HUDEP-2 (cell line): Measurements from ENCODE around the gene FBXO17.
"Not testable (repeated sequence)": the region's sequence is repeated elsewhere in the genome, so short reads cannot be mapped to it uniquely, and the experiment has no call there.

Experiments used
- DNase-seq, 76 experiments: peaks; one replicate each; lab custom pipeline; 2025; ENCODE audit not compliant: unreplicated experiment in 76 of 76; lab: John Stamatoyannopoulos, UW

The FBXO17 gene

GRCh38 chr19:38945562-38946228, 29.8 kb downstream of the FBXO17 start:
- DNase-seq: no peak

- peak in 2 of 76 experiments; percentile 6 to 9 for DNase-seq
Measured at GRCh38 chr19:38944981-38945506, 30.5 kb downstream of the FBXO17 start.

- no peak for DNase-seq
Measured at GRCh38 chr19:38942471-38943181, 32.9 kb downstream of the FBXO17 start.

- DNase-seq: no peak
Measured at GRCh38 chr19:38941979-38942378, 33.6 kb downstream of the FBXO17 start.

GRCh38 chr19:38941466-38941865, 34.1 kb downstream of the FBXO17 start:
- not testable (repeated sequence) for DNase-seq

GRCh38 chr19:38939957-38940356, 35.6 kb downstream of the FBXO17 start:
- DNase-seq: no peak

- DNase-seq: no peak
Measured at GRCh38 chr19:38933544-38933943, 42.0 kb downstream of the FBXO17 start.

GRCh38 chr19:38932425-38933179, 42.9 kb downstream of the FBXO17 start:
- peak in 50 of 76 experiments; percentile 10 to 74 (median 36) for DNase-seq

- no peak for DNase-seq
Measured at GRCh38 chr19:38931521-38931793, 44.1 kb downstream of the FBXO17 start.

GRCh38 chr19:38930776-38931520, 44.6 kb downstream of the FBXO17 start, which contains the start of gene MRPS12:
Gene MRPS12 (plus strand): TSS chr19:38930944. CDS start chr19:38931295, 351 bp downstream.
- DNase-seq: peak in 69 of 76 experiments; percentile 69 to 100 (median 99)

GRCh38 chr19:38929929-38930775, 45.4 kb downstream of the FBXO17 start, which contains the start of gene SARS2:
Gene SARS2 (minus strand): TSS chr19:38930763. CDS start chr19:38930736, 27 bp downstream.
- peak in 75 of 76 experiments; percentile 52 to 100 (median 95) for DNase-seq

- DNase-seq: no peak
Measured at GRCh38 chr19:38928391-38929001, 47.0 kb downstream of the FBXO17 start.

- no peak for DNase-seq
Measured at GRCh38 chr19:38924388-38924787, 51.2 kb downstream of the FBXO17 start.

- no peak for DNase-seq
Measured at GRCh38 chr19:38922482-38922881, 53.1 kb downstream of the FBXO17 start.

GRCh38 chr19:38921420-38922274, 53.9 kb downstream of the FBXO17 start:
- DNase-seq: no peak

- no peak for DNase-seq
Measured at GRCh38 chr19:38920602-38921419, 54.7 kb downstream of the FBXO17 start.

- DNase-seq: no peak
Measured at GRCh38 chr19:38919837-38920601, 55.5 kb downstream of the FBXO17 start.
